ENCODE data around the gene NPPB. TPM values are rescaled to one million over a fixed set of nuclear protein-coding genes. Genes with fewer than 3 reads are reported as not detected.

The NPPB gene
- total and polyA plus RNA-seq, 7 donors, result 2.0 to 8.4 TPM; not detected in 5

DNA sequence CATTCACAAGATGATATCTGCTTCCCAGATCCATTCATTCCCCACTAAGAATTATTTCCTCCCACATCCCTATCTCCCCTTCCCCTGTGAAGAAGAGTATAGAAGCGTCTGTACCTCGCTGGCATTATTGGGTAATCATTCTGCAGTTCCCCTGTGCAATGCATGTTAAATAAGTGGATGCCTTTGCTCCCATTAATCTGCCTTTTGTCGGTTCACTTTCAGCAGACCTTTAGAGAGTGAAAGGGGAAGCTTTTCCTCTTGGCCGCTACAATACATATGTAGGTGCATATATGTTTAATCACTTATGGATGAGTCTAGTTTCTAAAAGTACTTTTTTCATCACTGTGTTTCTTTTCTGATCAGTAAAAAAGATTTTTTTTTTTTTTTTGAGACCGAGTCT lies 45.7 kb downstream of the NPPB start:
- no peak for DNase-seq
- intact Hi-C loops (cut with DNase I), result no loop called here
- H3K4me3 ChIP-seq, result no peak overlapping the region
- H3K9me3 ChIP-seq, result no peaks in the 10 kb centered on the region
- WGBS, 2 donors, result 89 to 91% methylated on average over 5 of the region's 5 CpGs
- TF ChIP-seq POLR2A (IDR thresholded peaks at IDR 0.05) (no peak), EP300 (IDR thresholded peaks at IDR 0.05) (no peak)
- no peak overlapping the region for H3K27ac ChIP-seq
- peaks cover 20 to 87% (median 29%) of the 10 kb centered on the region in 4 donors for H3K36me3 ChIP-seq
- peaks cover 0 to 13% (median 10%) of the 10 kb centered on the region in 4 donors for H3K4me1 ChIP-seq
- no peaks in the 10 kb centered on the region for H3K27me3 ChIP-seq

Small RNAs within 50 kb of the gene (small RNA-seq; reads per million reads assigned to genes)
- gene RF02156, result 0 reads per million in 3 donors
- gene RF02157, result 0 reads per million in 3 donors
- gene RF02158, result 0 reads per million in 3 donors

Other genes with a start within 250 kb of the NPPB start
- gene FBXO2, start 204.5 kb downstream of the NPPB start, total RNA-seq, result 1 to 10 TPM; 3.5 to 9.7 (median 6.7) TPM
- 1 to 10 TPM in 2 of 3 donors, not detected in 1; 1.2 to 2.8 TPM for gene FBXO2, start 204.5 kb downstream of the NPPB start, polyA plus RNA-seq
- gene FBXO44, start 204.1 kb downstream of the NPPB start, total RNA-seq, result 10 to 100 TPM; 12.5 to 27.3 (median 23.4) TPM
- gene FBXO44, start 204.1 kb downstream of the NPPB start, polyA plus RNA-seq, result 10 to 100 TPM in 1 of 3 donors, 1 to 10 TPM in 2; 1.6 to 14.2 (median 3.0) TPM
- gene FBXO6, start 194.7 kb downstream of the NPPB start, total RNA-seq, result 10 to 100 TPM in 3 of 4 donors, 1 to 10 TPM in 1; 9.2 to 19.9 (median 11.5) TPM
- 10 to 100 TPM in 1 of 3 donors, 1 to 10 TPM in 2; 6.9 to 17.8 (median 9.0) TPM for gene FBXO6, start 194.7 kb downstream of the NPPB start, polyA plus RNA-seq
- 10 to 100 TPM; 28.2 to 57.9 (median 41.4) TPM for gene MAD2L2, start 177.8 kb downstream of the NPPB start, total RNA-seq
- 10 to 100 TPM in 2 of 3 donors, 1 to 10 TPM in 1; 8.8 to 26.4 (median 15.0) TPM for gene MAD2L2, start 177.8 kb downstream of the NPPB start, polyA plus RNA-seq
- gene DRAXIN, start 167.2 kb downstream of the NPPB start, total RNA-seq, result under 1 TPM in 2 of 4 donors, not detected in 2; 0.28 to 0.36 TPM
- under 1 TPM in 1 of 3 donors, not detected in 2; 0.13 TPM for gene DRAXIN, start 167.2 kb downstream of the NPPB start, polyA plus RNA-seq
- 10 to 100 TPM; 22.8 to 58.3 (median 33.6) TPM for gene AGTRAP, start 122.8 kb downstream of the NPPB start, total RNA-seq
- 10 to 100 TPM in 2 of 3 donors, 1 to 10 TPM in 1; 6.7 to 57.3 (median 12.0) TPM for gene AGTRAP, start 122.8 kb downstream of the NPPB start, polyA plus RNA-seq
- gene C1orf167, start 96.8 kb downstream of the NPPB start, total RNA-seq, result 1 to 10 TPM in 2 of 4 donors, under 1 TPM in 1, not detected in 1; 0.66 to 1.8 (median 1.1) TPM
- gene C1orf167, start 96.8 kb downstream of the NPPB start, polyA plus RNA-seq, result 1 to 10 TPM; 1.6 to 2.4 (median 2.2) TPM
- gene MTHFR, start 53.0 kb downstream of the NPPB start, total RNA-seq, result 10 to 100 TPM; 16.8 to 38.3 (median 27.9) TPM
- 10 to 100 TPM in 2 of 3 donors, 1 to 10 TPM in 1; 6.6 to 34.6 (median 13.6) TPM for gene MTHFR, start 53.0 kb downstream of the NPPB start, polyA plus RNA-seq
- 10 to 100 TPM; 12.1 to 19.7 (median 16.1) TPM for gene CLCN6, start 52.8 kb downstream of the NPPB start, total RNA-seq
- 10 to 100 TPM in 1 of 3 donors, 1 to 10 TPM in 2; 3.0 to 17.6 (median 3.7) TPM for gene CLCN6, start 52.8 kb downstream of the NPPB start, polyA plus RNA-seq
- gene NPPA, start 11.2 kb downstream of the NPPB start, total RNA-seq, result not detected
- 1 to 10 TPM in 1 of 3 donors, under 1 TPM in 1, not detected in 1; 0.92 to 8.6 TPM for gene NPPA, start 11.2 kb downstream of the NPPB start, polyA plus RNA-seq
- gene KIAA2013, start 67.5 kb upstream of the NPPB start, total RNA-seq, result 10 to 100 TPM; 46.6 to 86.7 (median 66.6) TPM
- gene KIAA2013, start 67.5 kb upstream of the NPPB start, polyA plus RNA-seq, result 10 to 100 TPM; 26.4 to 61.2 (median 28.9) TPM
- gene PLOD1, start 75.8 kb upstream of the NPPB start, total RNA-seq, result 10 to 100 TPM; 41.1 to 76.2 (median 51.0) TPM
- 10 to 100 TPM in 2 of 3 donors, 1 to 10 TPM in 1; 5.4 to 40.9 (median 16.2) TPM for gene PLOD1, start 75.8 kb upstream of the NPPB start, polyA plus RNA-seq
- 100 to 1,000 TPM in 2 of 4 donors, 10 to 100 TPM in 2; 83.9 to 121 (median 96.9) TPM for gene MFN2, start 121.5 kb upstream of the NPPB start, total RNA-seq
- gene MFN2, start 121.5 kb upstream of the NPPB start, polyA plus RNA-seq, result 10 to 100 TPM; 33.0 to 61.5 (median 58.0) TPM
- gene MIIP, start 160.6 kb upstream of the NPPB start, total RNA-seq, result 10 to 100 TPM; 23.7 to 31.2 (median 27.4) TPM
- gene MIIP, start 160.6 kb upstream of the NPPB start, polyA plus RNA-seq, result 10 to 100 TPM; 12.7 to 32.6 (median 18.0) TPM
- 1 to 10 TPM in 1 of 4 donors, under 1 TPM in 3; 0.68 to 1.1 (median 0.77) TPM for gene TNFRSF8, start 204.4 kb upstream of the NPPB start, total RNA-seq
- 1 to 10 TPM in 1 of 3 donors, under 1 TPM in 1, not detected in 1; 0.92 to 1.8 TPM for gene TNFRSF8, start 204.4 kb upstream of the NPPB start, polyA plus RNA-seq

All from sigmoid colon (tissue), 7 donors.